Measurements from ENCODE around the gene PIH1D1.

The PIH1D1 gene

DNA sequence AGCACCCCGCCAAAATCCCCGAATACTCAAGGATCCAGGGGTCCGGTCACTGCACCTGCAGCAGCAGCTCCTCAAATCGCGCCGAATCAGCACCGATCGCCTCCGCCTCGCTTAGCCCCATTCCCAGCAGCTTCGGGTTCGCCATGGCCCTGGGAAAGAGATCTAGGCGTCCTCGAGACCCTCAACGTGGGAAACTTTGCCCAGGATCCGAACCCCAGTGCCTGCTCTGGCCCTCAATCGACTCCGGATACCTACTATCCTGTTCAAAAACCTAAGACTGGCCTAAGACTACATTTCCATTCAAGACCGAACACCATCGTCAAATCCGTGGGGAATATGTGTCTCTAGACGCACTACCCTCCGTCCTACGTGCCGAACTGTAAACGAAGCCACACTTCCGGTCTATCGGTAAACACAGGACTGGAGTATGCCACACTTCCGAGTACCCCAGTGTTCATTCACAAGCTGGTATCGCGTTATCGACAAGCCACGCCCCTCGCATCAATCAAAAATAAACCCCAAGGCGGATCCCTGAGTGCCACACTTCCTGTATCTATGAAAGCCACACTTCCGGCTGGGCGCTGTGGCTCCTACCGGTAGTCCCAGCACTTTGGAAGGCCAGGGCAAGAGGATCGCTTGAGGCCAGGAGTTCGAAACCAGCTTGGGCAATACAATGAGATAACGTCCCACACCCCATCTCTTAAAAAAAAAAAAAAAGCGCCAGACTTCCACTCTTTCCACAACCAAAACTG is at the start of gene PIH1D1:
Gene PIH1D1 (minus strand): TSS at position 385 of the 752 bp plus-strand sequence. CDS start 240 bp downstream, at position 145.
- DNase-seq = peak; percentile 94

GRCh38 chr19:49499030-49499670 is 47.5 kb upstream of the PIH1D1 start:
- DNase-seq = peak; percentile 44

GRCh38 chr19:49498475-49498874 is 46.9 kb upstream of the PIH1D1 start:
- DNase-seq = no peak

DNA sequence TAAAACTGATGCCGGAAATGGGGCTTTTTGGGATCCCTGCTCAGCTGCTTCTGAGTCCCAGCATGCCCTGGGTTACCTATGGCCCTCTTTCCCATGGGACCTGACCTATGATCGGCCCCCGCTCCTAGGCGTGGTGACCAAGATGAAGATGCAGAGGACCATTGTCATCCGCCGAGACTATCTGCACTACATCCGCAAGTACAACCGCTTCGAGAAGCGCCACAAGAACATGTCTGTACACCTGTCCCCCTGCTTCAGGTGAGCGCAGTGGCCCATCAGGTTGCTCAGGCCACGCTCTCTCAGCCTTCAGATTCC is 46.1 kb upstream of the PIH1D1 start:
- DNase-seq = peak; percentile 15

- peak; percentile 80 for DNase-seq
Measured at GRCh38 chr19:49497047-49497788, 45.6 kb upstream of the PIH1D1 start.

- no peak for DNase-seq
Measured at GRCh38 chr19:49496574-49497008, 45.0 kb upstream of the PIH1D1 start.

DNA sequence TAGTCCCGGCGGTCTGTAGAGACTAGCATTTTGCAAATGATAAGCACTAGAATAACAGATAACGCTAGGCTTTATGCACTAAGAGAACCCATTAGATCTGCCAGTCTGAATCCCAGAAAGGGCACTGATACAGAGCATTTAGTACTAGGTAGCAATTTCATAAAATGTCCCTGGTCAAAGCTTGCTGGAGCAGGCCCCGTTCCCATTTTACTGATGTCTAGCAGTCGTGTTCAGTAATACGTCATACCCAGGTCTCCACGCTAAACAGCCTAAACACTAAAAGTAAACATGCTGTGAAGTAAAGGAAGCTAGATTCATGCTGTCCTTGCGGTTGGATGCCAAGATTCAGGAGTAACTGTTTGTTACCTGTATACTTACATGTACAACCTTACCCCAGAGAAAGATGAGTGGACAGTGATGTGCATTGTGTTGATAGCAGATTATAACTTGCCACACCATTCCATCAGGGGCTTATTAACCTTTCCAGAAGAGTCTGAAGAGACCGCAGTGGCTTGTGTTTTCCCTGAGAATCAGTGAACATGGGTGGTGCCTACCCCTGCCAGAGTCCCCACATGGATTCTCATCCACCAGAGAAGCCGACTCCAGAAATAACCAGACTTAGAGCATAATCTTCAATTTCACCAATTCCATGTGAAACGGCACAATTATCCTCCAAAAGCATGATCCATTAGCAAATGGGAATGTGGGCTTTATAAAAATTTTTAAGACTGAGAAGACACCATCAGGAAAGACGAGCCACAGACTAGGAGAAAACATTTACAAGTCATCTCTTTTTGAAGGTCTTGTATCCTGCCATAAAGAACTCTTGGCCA is 41.2 kb upstream of the PIH1D1 start:
- DNase-seq = no peak

- no peak for DNase-seq
Measured at GRCh38 chr19:49491804-49492572, 40.4 kb upstream of the PIH1D1 start.

- no peak for DNase-seq
Measured at GRCh38 chr19:49491030-49491803, 39.6 kb upstream of the PIH1D1 start.

- DNase-seq = peak; percentile 48
Measured at GRCh38 chr19:49490287-49491029, 38.8 kb upstream of the PIH1D1 start.

DNA sequence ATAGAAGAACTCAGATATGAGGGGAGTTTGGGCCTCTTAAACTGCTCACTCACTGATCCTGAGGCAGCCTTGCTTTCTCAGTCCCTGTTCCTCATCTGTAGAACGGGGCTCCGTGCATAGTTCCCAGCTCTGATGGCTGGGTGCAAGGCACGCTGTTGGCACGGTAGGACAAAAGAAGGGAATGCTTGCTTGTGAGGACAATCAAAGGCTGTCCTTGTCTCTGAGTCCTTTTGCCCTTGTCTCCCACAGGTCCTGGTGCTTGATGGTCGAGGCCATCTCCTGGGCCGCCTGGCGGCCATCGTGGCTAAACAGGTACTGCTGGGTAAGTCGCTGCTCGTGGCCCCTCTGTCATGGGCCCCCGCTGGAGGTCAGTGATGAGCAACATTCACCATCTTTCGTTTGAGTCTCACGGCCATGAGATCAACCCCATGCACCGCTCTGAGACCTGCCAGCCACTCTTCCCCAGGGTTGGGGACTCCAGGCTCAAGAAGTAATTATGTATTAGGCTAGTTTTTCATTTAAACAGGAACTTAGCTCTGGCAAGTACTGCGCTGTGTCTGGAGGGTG is 38.1 kb upstream of the PIH1D1 start:
- peak; percentile 66 for DNase-seq

- peak; percentile 34 for DNase-seq
Measured at GRCh38 chr19:49488863-49489537, 37.4 kb upstream of the PIH1D1 start.

DNA sequence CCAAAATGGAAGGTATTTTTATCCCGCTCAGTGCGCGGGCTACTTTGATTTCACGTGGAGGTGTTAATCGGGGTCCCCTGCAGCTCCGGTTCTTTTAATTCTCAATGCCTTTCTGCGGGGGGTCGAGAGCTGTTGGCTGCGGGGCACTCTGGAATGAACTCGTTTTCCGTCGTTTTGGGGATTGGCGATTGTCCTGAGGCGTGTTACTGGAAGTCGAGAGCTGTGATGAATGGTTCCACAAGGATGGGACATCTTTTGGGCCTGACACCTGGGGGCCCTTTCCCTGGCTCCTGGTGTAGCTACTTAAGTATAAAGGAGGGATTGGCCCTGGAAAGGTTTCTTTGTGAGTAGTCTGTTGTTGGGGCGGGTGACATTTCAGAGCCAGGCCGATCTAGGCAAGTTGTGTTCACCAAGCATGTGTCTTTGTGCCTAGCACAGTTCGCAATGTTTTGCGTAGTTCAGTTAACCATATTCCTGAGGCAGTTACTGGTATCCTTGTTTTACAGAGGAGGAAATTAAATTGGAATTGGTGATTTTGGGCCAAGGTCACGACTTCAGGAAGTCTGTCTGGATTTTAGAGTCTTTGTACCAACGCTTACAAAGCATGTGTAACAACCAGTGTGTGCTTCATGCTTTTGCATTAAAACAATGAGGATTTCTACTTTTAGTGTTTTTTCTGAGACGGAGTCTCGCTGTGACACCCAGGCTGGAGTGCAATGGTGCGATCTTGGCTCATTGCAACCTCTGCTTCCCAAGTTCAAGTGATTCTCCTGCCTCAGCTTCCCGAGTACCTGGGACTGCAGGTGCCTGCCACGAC is 36.6 kb upstream of the PIH1D1 start:
- no peak for DNase-seq

DNA sequence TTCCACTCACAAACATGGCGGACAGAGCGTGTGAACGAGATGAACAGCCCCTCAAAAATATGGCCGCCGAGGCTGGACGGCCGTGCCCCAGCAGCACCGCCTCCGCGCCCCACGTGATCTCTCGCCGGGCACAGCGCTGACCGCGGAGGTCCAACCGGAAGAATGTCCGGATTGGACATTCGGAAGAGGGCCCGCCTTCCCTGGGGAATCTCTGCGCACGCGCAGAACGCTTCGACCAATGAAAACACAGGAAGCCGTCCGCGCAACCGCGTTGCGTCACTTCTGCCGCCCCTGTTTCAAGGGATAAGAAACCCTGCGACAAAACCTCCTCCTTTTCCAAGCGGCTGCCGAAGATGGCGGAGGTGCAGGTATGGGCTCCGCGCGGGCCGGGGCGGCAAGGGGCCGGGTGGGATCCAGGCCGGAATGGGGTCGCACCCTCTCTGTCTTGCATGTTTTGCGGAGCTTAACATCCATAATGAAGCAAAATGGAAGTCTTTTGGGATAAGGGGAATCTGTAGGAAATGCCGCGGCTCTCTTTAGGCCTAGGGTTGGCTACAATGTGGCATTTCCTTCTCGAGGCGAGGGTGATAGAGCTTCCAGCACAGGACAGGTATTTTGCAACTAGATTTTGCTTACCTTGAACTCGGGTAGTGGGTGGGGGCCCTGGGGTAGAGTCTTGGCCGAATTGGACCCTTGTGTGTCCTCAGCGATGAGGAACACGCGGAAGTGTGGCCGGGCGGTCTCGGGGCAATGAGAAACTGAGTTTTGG is 35.8 kb upstream of the PIH1D1 start, which contains the start of gene RPL13A:
Gene RPL13A (plus strand): TSS at position 332 of the 769 bp plus-strand sequence. CDS start 22 bp downstream, at position 354.
- peak; percentile 100 for DNase-seq

- DNase-seq = no peak
Measured at GRCh38 chr19:49486710-49487276, 35.2 kb upstream of the PIH1D1 start.

- DNase-seq = no peak
Measured at GRCh38 chr19:49486232-49486631, 34.6 kb upstream of the PIH1D1 start.

GRCh38 chr19:49481020-49481683 is 29.5 kb upstream of the PIH1D1 start:
- no peak for DNase-seq
